ENCODE results near the gene NTM. TPM values are rescaled to one million over a fixed set of nuclear protein-coding genes. Genes with fewer than 3 reads are reported as not detected.

NTM gene
- total RNA-seq, 1 experiment from 2014 or later: not detected

DNA sequence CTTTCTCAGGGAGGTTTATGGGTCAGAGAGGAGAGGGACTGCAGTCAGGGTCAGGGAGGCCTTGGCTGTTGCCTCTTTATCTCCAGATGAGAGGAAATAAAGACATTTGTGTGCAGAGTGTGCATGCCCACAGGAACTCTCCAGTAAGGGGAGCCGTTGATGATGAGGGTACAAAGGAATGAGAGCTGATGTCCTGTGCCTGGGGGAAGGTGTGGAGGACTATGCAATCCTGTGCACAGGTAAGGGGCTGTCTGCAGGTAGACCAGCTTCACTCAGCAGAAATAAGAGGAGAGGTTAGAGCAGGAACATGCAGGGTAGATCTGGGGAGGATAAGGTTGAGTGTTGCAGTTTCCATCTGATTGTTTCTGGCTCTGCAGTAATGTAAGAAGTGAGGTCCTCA, 132.6 kb downstream of the NTM start:
- POLR2A ChIA-PET: no interaction called here
- no peaks in the 10 kb centered on the region for H3K79me2 ChIP-seq (ENCODE audit: insufficient read depth, low read length)
- H3K27ac ChIP-seq (ENCODE audit: low read depth, low read length): no peak overlapping the region
- ATAC-seq (no peak), DNase-seq (ENCODE audit: low read depth, low spot score) (no peak)
- CTCF ChIA-PET: no interaction called here
- RAD21 ChIA-PET (ENCODE audit: low non-redundant PET in 1 of 2, low total read pairs in 2 of 2, uncharacterized antibody in 2 of 2, unreplicated experiment in 2 of 2): no interaction called here
- no peaks in the 10 kb centered on the region for H3K27me3 ChIP-seq (ENCODE audit: insufficient read depth, low read length)
- H3K4me3 ChIP-seq (replicated peaks in 1 of 2; ENCODE audit: low read depth in 1 of 2, low read length in 2 of 2): no peak overlapping the region
- intact Hi-C loops (cut with micrococcal nuclease): no loop called here
- no peaks in the 10 kb centered on the region for H4K20me1 ChIP-seq (ENCODE audit: insufficient read depth)
- peaks cover 3% of the 10 kb centered on the region in 2 experiments; a peak in 2 of 4 replicates for H3K9me3 ChIP-seq (ENCODE audit: control insufficient read depth in 1 of 2, insufficient read depth in 1 of 2, low read depth in 1 of 2, low read length in 2 of 2)
- no TSS peak for BruUV-seq (replicated peaks)
- no peak overlapping the region for H3K9ac ChIP-seq (ENCODE audit: low read length)
- H3K4me1 ChIP-seq (ENCODE audit: control insufficient read depth in 1 of 2, insufficient read depth in 2 of 2, low read length in 2 of 2): no peaks in the 10 kb centered on the region
- TF ChIP-seq SIN3A (IDR thresholded peaks at IDR 0.05; ENCODE audit: low read depth): no peak
- H3K36me3 ChIP-seq (ENCODE audit: control insufficient read depth in 1 of 2, insufficient read depth in 2 of 2, low read length in 2 of 2): no peaks in the 10 kb centered on the region
- no peak overlapping the region for H3K4me2 ChIP-seq (ENCODE audit: low read length)
- H3K9me2 ChIP-seq (ENCODE audit: insufficient read depth): no peaks in the 10 kb centered on the region
- no peak overlapping the region for H2AFZ ChIP-seq (ENCODE audit: low read depth, low read length, poor library complexity, severe bottlenecking)

DNA sequence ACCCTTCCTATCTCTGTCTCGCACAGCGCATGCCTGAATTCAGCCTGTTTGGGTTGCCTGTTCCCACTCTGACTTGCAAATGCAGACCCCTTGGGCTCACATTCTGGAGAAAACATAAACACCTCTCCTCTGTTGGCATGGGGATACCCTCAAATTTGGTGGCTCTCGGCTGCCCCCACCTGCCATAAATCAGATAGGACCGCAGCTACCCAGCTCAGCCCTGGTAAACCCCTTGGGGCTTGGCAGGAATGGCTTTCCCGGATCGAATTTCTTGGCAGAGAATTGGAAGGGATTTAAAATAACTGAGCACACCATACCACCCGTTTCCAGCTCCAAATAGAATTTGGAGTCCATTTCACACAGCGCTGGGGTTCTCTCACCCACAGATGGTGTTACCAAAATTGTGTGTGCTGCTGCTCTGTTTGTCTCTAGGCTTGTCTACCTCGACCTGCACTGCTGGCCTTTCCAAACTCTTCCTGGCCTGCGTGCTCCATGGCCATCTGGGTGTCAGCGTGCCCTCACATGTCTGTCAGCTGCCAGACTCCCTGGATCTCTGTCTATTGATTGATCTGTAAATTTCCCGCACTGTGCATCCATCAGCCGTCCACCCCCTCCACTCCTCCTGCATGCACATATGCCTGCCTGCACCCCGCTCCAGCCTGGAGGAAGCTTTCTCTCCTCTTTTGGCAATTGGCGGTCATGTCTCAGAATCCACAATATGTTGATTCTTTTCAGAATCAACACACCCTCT, 134.0 kb downstream of the NTM start:
- Histone ChIP-seq H3K4me2 (ENCODE audit: low read length) (no peak overlapping the region), H3K27ac (ENCODE audit: low read depth, low read length) (no peak overlapping the region), H3K36me3 (ENCODE audit: control insufficient read depth in 1 of 2, insufficient read depth in 2 of 2, low read length in 2 of 2) (no peaks in the 10 kb centered on the region), H3K4me1 (ENCODE audit: control insufficient read depth in 1 of 2, insufficient read depth in 2 of 2, low read length in 2 of 2) (no peaks in the 10 kb centered on the region), H3K9me3 (ENCODE audit: control insufficient read depth in 1 of 2, insufficient read depth in 1 of 2, low read depth in 1 of 2, low read length in 2 of 2) (peaks cover under 1 to 3% of the 10 kb centered on the region in 2 experiments; a peak in 2 of 4 replicates), H2AFZ (ENCODE audit: low read depth, low read length, poor library complexity, severe bottlenecking) (no peak overlapping the region), H3K9ac (ENCODE audit: low read length) (no peak overlapping the region), H3K79me2 (ENCODE audit: insufficient read depth, low read length) (no peaks in the 10 kb centered on the region), H3K27me3 (ENCODE audit: insufficient read depth, low read length) (no peaks in the 10 kb centered on the region), H3K4me3 (replicated peaks in 1 of 2; ENCODE audit: low read depth in 1 of 2, low read length in 2 of 2) (no peak overlapping the region), H4K20me1 (ENCODE audit: insufficient read depth) (no peaks in the 10 kb centered on the region), H3K9me2 (ENCODE audit: insufficient read depth) (no peaks in the 10 kb centered on the region)
- ChIA-PET POLR2A (no interaction called here), RAD21 (ENCODE audit: low non-redundant PET in 1 of 2, low total read pairs in 2 of 2, uncharacterized antibody in 2 of 2, unreplicated experiment in 2 of 2) (no interaction called here), CTCF (no interaction called here)
- intact Hi-C loops (cut with micrococcal nuclease): no loop called here
- ATAC-seq: no peak
- BruUV-seq (replicated peaks): no TSS peak
- no peak for DNase-seq (ENCODE audit: low read depth, low spot score)
- no peak for TF ChIP-seq SIN3A (IDR thresholded peaks at IDR 0.05; ENCODE audit: low read depth)
- TF ChIP-seq, protein P1, sequence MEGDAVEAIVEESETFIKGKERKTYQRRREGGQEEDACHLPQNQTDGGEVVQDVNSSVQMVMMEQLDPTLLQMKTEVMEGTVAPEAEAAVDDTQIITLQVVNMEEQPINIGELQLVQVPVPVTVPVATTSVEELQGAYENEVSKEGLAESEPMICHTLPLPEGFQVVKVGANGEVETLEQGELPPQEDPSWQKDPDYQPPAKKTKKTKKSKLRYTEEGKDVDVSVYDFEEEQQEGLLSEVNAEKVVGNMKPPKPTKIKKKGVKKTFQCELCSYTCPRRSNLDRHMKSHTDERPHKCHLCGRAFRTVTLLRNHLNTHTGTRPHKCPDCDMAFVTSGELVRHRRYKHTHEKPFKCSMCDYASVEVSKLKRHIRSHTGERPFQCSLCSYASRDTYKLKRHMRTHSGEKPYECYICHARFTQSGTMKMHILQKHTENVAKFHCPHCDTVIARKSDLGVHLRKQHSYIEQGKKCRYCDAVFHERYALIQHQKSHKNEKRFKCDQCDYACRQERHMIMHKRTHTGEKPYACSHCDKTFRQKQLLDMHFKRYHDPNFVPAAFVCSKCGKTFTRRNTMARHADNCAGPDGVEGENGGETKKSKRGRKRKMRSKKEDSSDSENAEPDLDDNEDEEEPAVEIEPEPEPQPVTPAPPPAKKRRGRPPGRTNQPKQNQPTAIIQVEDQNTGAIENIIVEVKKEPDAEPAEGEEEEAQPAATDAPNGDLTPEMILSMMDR (IDR thresholded peaks at IDR 0.05 in 2 of 3, conservative IDR thresholded peaks at IDR 0.05 in 1 of 3; ENCODE audit: borderline replicate concordance in 1 of 3, insufficient read depth in 1 of 3, low read depth in 2 of 3, low read length in 2 of 3): 0 out of 6 replicates have a peak, but pooled peaks of 2 of the 3 experiments have one; percentile 3 to 6

Data from HCT116 (cell line).